Esophagus muscularis mucosa (tissue), 4 donors: ENCODE data around the gene MRPS25. TPM values are rescaled to one million over a fixed set of nuclear protein-coding genes. Genes with fewer than 3 reads are reported as not detected.

Experiments
- DNase-seq: peaks from one replicate; pipeline ENCODE4 v3.0.0-alpha.2; 2017; ENCODE audit errors: extremely low spot score
- H3K27ac ChIP-seq, 4 donors: fragments of 200-600 bp; sonication (generic); replicated peaks in 1 of 4; 1 replicate in 3 of 4; 2 replicates in 1 of 4; pipeline ENCODE4 v1.5.1; 2016 to 2019; ENCODE audit warnings: mild to moderate bottlenecking in 1 of 4
- H3K27me3 ChIP-seq, 4 donors: fragments of 200-600 bp; sonication (generic); one replicate each; pipeline versions ENCODE4 v1.5.1 to v1.6.0; 2016 to 2019
- H3K36me3 ChIP-seq, 4 donors: fragments of 200-600 bp; sonication (generic); one replicate each; pipeline ENCODE4 v1.5.1; 2016 to 2019
- H3K4me1 ChIP-seq, 4 donors: fragments of 200-600 bp; sonication (generic); one replicate each; pipeline ENCODE4 v1.5.1; 2016 to 2019
- H3K4me3 ChIP-seq, 4 donors: fragments of 200-600 bp; sonication (generic); 1 replicate in 2 of 4; 2 replicates in 2 of 4; pipeline ENCODE4 v1.5.1; 2016 to 2019; ENCODE audit warnings: mild to moderate bottlenecking in 4 of 4, moderate library complexity in 1 of 4
- H3K9me3 ChIP-seq, 4 donors: fragments of 200-600 bp; sonication (generic); 1 replicate in 3 of 4; 2 replicates in 1 of 4; pipeline ENCODE4 v1.5.1; 2016 to 2019
- EP300 ChIP-seq: sonication (generic); formaldehyde crosslinking; IDR thresholded peaks from one replicate; pipeline ENCODE4 v1.6.1; 2017; ENCODE audit warnings: antibody characterized with exemption
- POLR2A ChIP-seq: fragments of 450-650 bp; IDR thresholded peaks from one replicate; pipeline ENCODE4 v1.6.1; 2017; ENCODE audit warnings: antibody characterized with exemption, moderate library complexity, mild to moderate bottlenecking, low read depth
- POLR2AphosphoS5 ChIP-seq, 2 donors: sonication (generic); formaldehyde crosslinking; IDR thresholded peaks; one replicate each; pipeline ENCODE4 v1.6.1; 2017; ENCODE audit warnings: antibody characterized with exemption in 2 of 2
- WGBS: methylation state at CpG from one replicate; pipeline ENCODE4 v1.1.5; 2018; 5-methylcytosine and 5-hydroxymethylcytosine counted together
- intact Hi-C: fragments of 100-400 bp; cut with DNase I; formaldehyde crosslinking; loops from one replicate; pipeline ENCODE4 v1.15.1; 2023
- total RNA-seq, 4 donors: library from RNA; depleted of rRNA; stranded (reverse); fragments of >200 nt; gene quantifications; one replicate each; pipeline versions ENCODE4 v1.1.0 to v1.2.1, GENCODE V29; 2016
- TF ChIP-seq, protein P1 (sequence below), 3 experiments: fragments of 200-600 bp in 2 of 3; fragments of 450-650 bp in 1 of 3; sonication (generic) in 2 of 3; IDR thresholded peaks; one replicate each; pipeline ENCODE4 v1.5.1; 2017 to 2019; ENCODE audit warnings: antibody characterized with exemption in 3 of 3, mild to moderate bottlenecking in 2 of 3, moderate library complexity in 1 of 3

MRPS25 gene
- total RNA-seq, 4 donors from 2014 or later = 17.6 to 32.3 (median 23.6) TPM

GRCh38 chr3:15044326-15044725 lies 20.8 kb downstream of the MRPS25 start:
- Histone ChIP-seq H3K27me3 (no peaks in the 10 kb centered on the region), H3K36me3 (peaks cover 27 to 95% (median 93%) of the 10 kb centered on the region in 4 donors), H3K4me1 (peaks cover 0 to 12% (median 6%) of the 10 kb centered on the region in 4 donors), H3K27ac (no peak overlapping the region), H3K9me3 (no peaks in the 10 kb centered on the region), H3K4me3 (no peak overlapping the region)
- intact Hi-C loops = no loop called here
- TF ChIP-seq POLR2A = no peak
- TF ChIP-seq, protein P1, sequence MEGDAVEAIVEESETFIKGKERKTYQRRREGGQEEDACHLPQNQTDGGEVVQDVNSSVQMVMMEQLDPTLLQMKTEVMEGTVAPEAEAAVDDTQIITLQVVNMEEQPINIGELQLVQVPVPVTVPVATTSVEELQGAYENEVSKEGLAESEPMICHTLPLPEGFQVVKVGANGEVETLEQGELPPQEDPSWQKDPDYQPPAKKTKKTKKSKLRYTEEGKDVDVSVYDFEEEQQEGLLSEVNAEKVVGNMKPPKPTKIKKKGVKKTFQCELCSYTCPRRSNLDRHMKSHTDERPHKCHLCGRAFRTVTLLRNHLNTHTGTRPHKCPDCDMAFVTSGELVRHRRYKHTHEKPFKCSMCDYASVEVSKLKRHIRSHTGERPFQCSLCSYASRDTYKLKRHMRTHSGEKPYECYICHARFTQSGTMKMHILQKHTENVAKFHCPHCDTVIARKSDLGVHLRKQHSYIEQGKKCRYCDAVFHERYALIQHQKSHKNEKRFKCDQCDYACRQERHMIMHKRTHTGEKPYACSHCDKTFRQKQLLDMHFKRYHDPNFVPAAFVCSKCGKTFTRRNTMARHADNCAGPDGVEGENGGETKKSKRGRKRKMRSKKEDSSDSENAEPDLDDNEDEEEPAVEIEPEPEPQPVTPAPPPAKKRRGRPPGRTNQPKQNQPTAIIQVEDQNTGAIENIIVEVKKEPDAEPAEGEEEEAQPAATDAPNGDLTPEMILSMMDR (IDR thresholded peaks at IDR 0.05) = no peak
- no peak for TF ChIP-seq POLR2AphosphoS5 (IDR thresholded peaks at IDR 0.05)
- TF ChIP-seq EP300 = no peak
- DNase-seq = no peak
- WGBS = 73% methylated on average over 7 of the region's 7 CpGs

- no peak for DNase-seq
- Histone ChIP-seq H3K36me3 (peaks cover 20 to 95% (median 93%) of the 10 kb centered on the region in 4 donors), H3K4me3 (no peak overlapping the region), H3K27me3 (no peaks in the 10 kb centered on the region), H3K4me1 (peaks cover 0 to 12% (median 6%) of the 10 kb centered on the region in 4 donors), H3K27ac (no peak overlapping the region), H3K9me3 (no peaks in the 10 kb centered on the region)
- 81% methylated on average over 10 of the region's 11 CpGs for WGBS
- intact Hi-C loops = no loop called here
- TF ChIP-seq POLR2AphosphoS5 (IDR thresholded peaks at IDR 0.05) (no peak), POLR2A (no peak), EP300 (no peak)
- TF ChIP-seq, protein P1 (IDR thresholded peaks at IDR 0.05) = no peak
Observed at GRCh38 chr3:15043408-15044171, 21.5 kb downstream of the MRPS25 start.

- H3K9me3 ChIP-seq = no peaks in the 10 kb centered on the region
- no peak overlapping the region for H3K4me3 ChIP-seq
- TF ChIP-seq, protein P1 (IDR thresholded peaks at IDR 0.05) = no peak
- TF ChIP-seq POLR2A = no peak
- H3K27me3 ChIP-seq = no peaks in the 10 kb centered on the region
- intact Hi-C loops = no loop called here
- H3K27ac ChIP-seq = no peak overlapping the region
- WGBS = 69% methylated on average over 3 of the region's 3 CpGs
- H3K36me3 ChIP-seq = peaks cover 18 to 95% (median 93%) of the 10 kb centered on the region in 4 donors
- peaks cover 0 to 12% (median 6%) of the 10 kb centered on the region in 4 donors for H3K4me1 ChIP-seq
- no peak for DNase-seq
Observed at GRCh38 chr3:15042936-15043335, 22.2 kb downstream of the MRPS25 start.

DNA sequence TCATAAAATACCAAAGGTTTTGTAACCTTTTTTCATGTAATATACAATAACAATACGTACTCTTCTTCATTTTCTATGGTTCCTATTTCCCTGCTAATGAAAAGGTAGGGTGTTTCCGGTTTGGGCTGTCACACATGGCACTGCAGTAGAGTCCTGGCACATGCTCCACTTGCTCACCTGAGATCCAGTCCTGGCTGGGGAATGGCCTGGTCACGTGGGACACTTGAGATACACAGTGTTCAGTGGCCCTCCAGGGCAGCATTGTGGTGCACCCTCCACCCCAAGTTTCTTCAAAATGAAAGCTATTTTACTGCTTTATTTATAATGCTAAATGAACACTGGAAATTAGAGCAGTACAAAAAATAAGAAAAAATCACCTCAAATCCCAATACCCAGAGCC lies 23.2 kb downstream of the MRPS25 start:
- Histone ChIP-seq H3K9me3 (no peaks in the 10 kb centered on the region), H3K27me3 (no peaks in the 10 kb centered on the region), H3K27ac (no peak overlapping the region), H3K4me3 (no peak overlapping the region), H3K4me1 (peaks cover 0 to 12% (median 4%) of the 10 kb centered on the region in 4 donors), H3K36me3 (peaks cover 18 to 96% (median 93%) of the 10 kb centered on the region in 4 donors)
- no peak for DNase-seq
- TF ChIP-seq, protein P1 (IDR thresholded peaks at IDR 0.05) = no peak
- TF ChIP-seq POLR2A (no peak), EP300 (no peak), POLR2AphosphoS5 (IDR thresholded peaks at IDR 0.05) (no peak)
- intact Hi-C loops = no loop called here
- WGBS = 90% methylated on average over 3 of the region's 3 CpGs
